Endodermal cell (in vitro differentiated cells): Measurements from ENCODE around the gene TSR1. TPM values are rescaled to one million over a fixed set of nuclear protein-coding genes. Genes with fewer than 3 reads are reported as not detected.

ENCODE experiments used
- DNase-seq: peaks from one replicate; pipeline ENCODE4 v3.0.0-alpha.2; 2017
- H3K27ac ChIP-seq: 2 replicates; pipeline ENCODE4 v1.5.1; 2013; ENCODE audit warnings: mild to moderate bottlenecking, low read depth, low read length, moderate library complexity
- H3K27me3 ChIP-seq: 2 replicates; pipeline ENCODE4 v1.6.1; 2013; ENCODE audit warnings: mild to moderate bottlenecking, low read length, moderate library complexity; ENCODE audit not compliant: insufficient read depth, control insufficient read depth, poor library complexity, severe bottlenecking
- H3K36me3 ChIP-seq: 2 replicates; pipeline ENCODE4 v1.7.0; 2013; ENCODE audit warnings: mild to moderate bottlenecking, low read length, moderate library complexity; ENCODE audit not compliant: control insufficient read depth, insufficient read depth
- H3K4me1 ChIP-seq: one replicate; pipeline ENCODE4 v1.7.0; 2013; ENCODE audit warnings: low read length; ENCODE audit not compliant: control insufficient read depth, insufficient read depth
- H3K4me3 ChIP-seq: 2 replicates; pipeline ENCODE4 v1.5.1; 2013; ENCODE audit warnings: mild to moderate bottlenecking, low read length, moderate library complexity
- H3K9ac ChIP-seq: 2 replicates; pipeline ENCODE4 v1.6.1; 2013; ENCODE audit warnings: mild to moderate bottlenecking, low read length, moderate library complexity; ENCODE audit not compliant: poor library complexity, severe bottlenecking; ENCODE audit errors: extremely low read depth
- H3K9me3 ChIP-seq: 2 replicates; pipeline ENCODE4 v1.6.1; 2013; ENCODE audit warnings: mild to moderate bottlenecking, low read length, moderate library complexity; ENCODE audit not compliant: control insufficient read depth
- H3K27ac Mint-ChIP-seq: 2 replicates; pipeline ENCODE4 v1.8.0; 2020; ENCODE audit warnings: mixed read lengths
- H3K27me3 Mint-ChIP-seq: 2 replicates; pipeline ENCODE4 v1.8.0; 2021; ENCODE audit warnings: mild to moderate bottlenecking, mixed read lengths; ENCODE audit not compliant: insufficient read depth
- H3K36me3 Mint-ChIP-seq: 2 replicates; pipeline ENCODE4 v1.8.0; 2020; ENCODE audit warnings: low read depth, mixed read lengths
- H3K4me1 Mint-ChIP-seq: 2 replicates; pipeline ENCODE4 v1.8.0; 2020; ENCODE audit warnings: mixed read lengths
- H3K4me3 Mint-ChIP-seq: 2 replicates; pipeline ENCODE4 v1.8.0; 2020; ENCODE audit warnings: mild to moderate bottlenecking, moderate library complexity, mixed read lengths
- H3K9me3 Mint-ChIP-seq: 2 replicates; pipeline ENCODE4 v1.8.0; 2020; ENCODE audit warnings: mild to moderate bottlenecking, mixed read lengths
- CTCF ChIP-seq: fragments of 200-600 bp; sonication (generic); conservative IDR thresholded peaks from 2 replicates; pipeline ENCODE4 v1.5.0; 2021; ENCODE audit warnings: antibody characterized with exemption, mild to moderate bottlenecking
- WGBS, 2 experiments: methylation state at CpG; one replicate each; pipeline versions ENCODE4 v1.1.5 to v1.1.7; 2013; ENCODE audit warnings: missing lambda C conversion rate in 2 of 2, mixed read lengths in 1 of 2; ENCODE audit not compliant: insufficient coverage in 1 of 2, insufficient read length in 1 of 2; 5-methylcytosine and 5-hydroxymethylcytosine counted together
- total RNA-seq, 2 donors: library from RNA; stranded (reverse); fragmentation: NEBNext Ultra II Directional in 1 of 2; extraction: Animal tissue kit (Norgen Biotek cat#: 25700) in 1 of 2; gene quantifications; 2 replicates in 1 of 2; 3 replicates in 1 of 2; pipeline ENCODE4 v1.2.1, GENCODE V29; 2021

The TSR1 gene
- total RNA-seq, 2 donors from 2014 or later: 40.1 to 43.3 TPM

DNA sequence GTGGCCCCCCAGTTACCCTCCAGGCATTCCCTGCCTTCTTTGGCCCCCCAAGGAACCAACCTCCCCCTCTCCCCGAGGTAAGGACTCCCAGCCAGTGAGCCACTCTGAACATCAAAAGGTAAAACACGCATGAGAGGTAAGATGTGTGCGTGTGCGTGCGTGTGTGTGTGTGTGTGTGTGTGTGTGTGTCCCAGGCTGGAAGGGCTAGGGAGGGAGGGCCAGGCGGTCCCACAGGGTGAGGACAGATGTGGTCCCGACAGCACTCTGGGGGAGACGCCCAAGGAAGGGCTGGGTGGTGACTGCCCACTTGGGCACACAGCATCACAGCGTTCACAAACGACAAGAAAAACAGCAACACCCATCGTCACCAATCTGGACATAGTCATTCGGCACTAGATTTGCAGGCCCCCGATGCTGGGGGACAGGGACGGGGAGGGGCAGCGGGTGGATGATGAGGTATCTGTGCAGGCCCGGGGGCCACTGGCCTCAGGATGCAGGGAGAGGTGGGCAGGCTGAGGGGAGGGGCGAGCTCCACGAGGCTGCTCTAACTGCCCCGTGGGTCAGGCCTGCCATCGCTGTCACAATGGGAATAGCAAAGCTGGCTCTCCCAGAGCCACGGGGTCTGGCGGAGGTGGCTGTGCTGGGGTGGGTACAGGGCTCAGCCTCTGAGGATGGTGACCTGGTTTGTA, 48.3 kb upstream of the TSR1 start:
- WGBS, 2 experiments: 76 to 87% methylated on average over 4 to 19 of the region's 22 CpGs
- Mint-ChIP-seq H3K4me3 (no peak overlapping the region), H3K9me3 (no peaks in the 10 kb centered on the region), H3K27ac (no peak overlapping the region), H3K36me3 (peaks cover 10% of the 10 kb centered on the region), H3K27me3 (no peaks in the 10 kb centered on the region), H3K4me1 (peaks cover 11% of the 10 kb centered on the region)
- Histone ChIP-seq H3K27ac (peak overlapping the region; percentile 82), H3K4me1 (peaks cover 3% of the 10 kb centered on the region), H3K4me3 (no peak overlapping the region), H3K36me3 (peaks cover 9% of the 10 kb centered on the region), H3K27me3 (no peaks in the 10 kb centered on the region), H3K9me3 (no peaks in the 10 kb centered on the region), H3K9ac (no peak overlapping the region)
- TF ChIP-seq CTCF: no peak
- DNase-seq: no peak

DNA sequence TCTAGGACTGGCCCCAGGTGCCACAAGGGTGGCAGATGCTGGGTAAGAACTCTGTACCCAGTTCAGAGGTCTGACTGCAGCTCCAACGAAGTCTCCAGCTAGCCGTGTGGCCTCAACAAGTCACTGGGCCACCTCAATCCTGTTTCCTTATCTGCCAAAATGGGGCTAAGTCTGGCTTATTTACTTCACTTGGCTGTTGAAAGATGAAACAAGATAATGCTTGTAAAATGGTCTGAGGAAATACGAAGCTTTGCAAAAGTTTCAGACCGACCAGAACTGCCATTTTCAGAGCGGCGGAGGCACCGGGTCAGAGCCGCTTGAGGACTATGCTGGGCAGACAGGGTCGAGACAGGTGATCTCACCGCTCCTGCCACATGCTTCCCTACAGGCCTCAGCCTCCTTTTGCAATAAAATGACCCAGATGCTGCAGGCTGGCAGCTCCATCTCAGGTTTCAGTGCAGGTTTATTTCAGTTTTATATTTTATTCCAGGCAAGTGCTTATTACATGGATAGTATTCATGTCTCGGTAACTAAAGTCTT, 47.4 kb upstream of the TSR1 start:
- Histone ChIP-seq H3K36me3 (peaks cover 14% of the 10 kb centered on the region), H3K9ac (peak overlapping the region; percentile 41), H3K4me3 (no peak overlapping the region), H3K4me1 (peaks cover 3% of the 10 kb centered on the region), H3K27me3 (no peaks in the 10 kb centered on the region), H3K9me3 (no peaks in the 10 kb centered on the region), H3K27ac (peak overlapping the region; percentile 4)
- Mint-ChIP-seq H3K4me3 (no peak overlapping the region), H3K27me3 (no peaks in the 10 kb centered on the region), H3K9me3 (no peaks in the 10 kb centered on the region), H3K27ac (peak overlapping the region; percentile 65), H3K4me1 (peaks cover 9% of the 10 kb centered on the region), H3K36me3 (peaks cover 7% of the 10 kb centered on the region)
- DNase-seq: no peak
- no peak for TF ChIP-seq CTCF
- 93 to 97% methylated on average over 10 to 11 of the region's 11 CpGs for WGBS, 2 experiments

DNA sequence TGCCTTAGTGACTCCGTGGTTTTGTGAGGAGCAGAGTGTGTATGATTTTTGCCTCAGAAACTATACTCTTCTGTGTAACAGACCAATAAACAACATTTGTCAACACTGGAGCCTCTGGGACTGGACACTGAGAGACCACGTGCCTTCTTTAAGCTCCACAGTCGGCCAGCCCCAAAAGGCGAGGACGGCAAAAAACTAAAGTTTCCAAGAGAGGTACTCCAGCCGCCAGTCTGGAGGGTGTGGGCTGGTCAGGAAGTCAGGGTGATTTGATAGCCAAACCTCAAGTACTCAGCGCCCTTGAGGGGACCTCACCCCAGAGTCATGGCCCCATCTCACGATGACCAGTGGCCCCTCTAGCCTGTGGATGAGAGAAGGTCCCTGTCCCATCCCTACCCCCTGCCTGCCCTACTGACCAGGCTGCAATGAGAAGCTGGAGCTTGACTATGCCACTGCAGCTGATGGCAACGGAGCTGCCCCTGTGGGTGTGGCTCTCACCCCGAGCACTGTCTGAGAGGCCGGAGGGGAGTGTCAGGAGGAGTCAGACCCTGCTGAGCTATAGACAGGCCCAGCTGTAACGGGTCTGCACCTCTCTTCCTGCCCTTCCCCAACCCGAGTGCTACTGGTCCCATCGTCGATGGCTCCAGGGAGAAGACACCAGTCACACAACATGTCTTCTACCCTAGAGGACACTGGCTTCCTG, 44.8 kb upstream of the TSR1 start:
- DNase-seq: no peak
- Mint-ChIP-seq H3K4me3 (no peak overlapping the region), H3K4me1 (peaks cover 9% of the 10 kb centered on the region), H3K9me3 (no peaks in the 10 kb centered on the region), H3K27ac (no peak overlapping the region), H3K36me3 (peaks cover 14% of the 10 kb centered on the region), H3K27me3 (no peaks in the 10 kb centered on the region)
- Histone ChIP-seq H3K27me3 (no peaks in the 10 kb centered on the region), H3K27ac (no peak overlapping the region), H3K4me1 (peaks cover 3% of the 10 kb centered on the region), H3K9me3 (no peaks in the 10 kb centered on the region), H3K36me3 (peaks cover 26% of the 10 kb centered on the region), H3K9ac (no peak overlapping the region), H3K4me3 (no peak overlapping the region)
- 89% methylated on average over 3 to 15 of the region's 15 CpGs for WGBS, 2 experiments
- TF ChIP-seq CTCF: no peak
